ENCODE data around the gene C1QTNF9.
"Not testable (repeated sequence)": the region's sequence is repeated elsewhere in the genome, so short reads cannot be mapped to it uniquely, and the experiment has no call there.

Gene C1QTNF9

GRCh38 chr13:24282256-24282655, 27.1 kb upstream of the C1QTNF9 start:
- DNase-seq, result no peak

- no peak for DNase-seq
Measured at GRCh38 chr13:24284889-24285565, 24.4 kb upstream of the C1QTNF9 start.

GRCh38 chr13:24286624-24287023, 22.8 kb upstream of the C1QTNF9 start:
- no peak for DNase-seq

- DNase-seq, result no peak
Measured at GRCh38 chr13:24287748-24288287, 21.6 kb upstream of the C1QTNF9 start.

- DNase-seq, result peak; percentile 60
Measured at GRCh38 chr13:24288870-24289269, 20.5 kb upstream of the C1QTNF9 start.

- no peak for DNase-seq
Measured at GRCh38 chr13:24290280-24290932, 19.0 kb upstream of the C1QTNF9 start.

- DNase-seq, result no peak
Measured at GRCh38 chr13:24292481-24292880, 16.9 kb upstream of the C1QTNF9 start.

GRCh38 chr13:24293746-24294145, 15.6 kb upstream of the C1QTNF9 start:
- no peak for DNase-seq

GRCh38 chr13:24299488-24300114, 9.8 kb upstream of the C1QTNF9 start:
- DNase-seq, result no peak

GRCh38 chr13:24301434-24301833, 7.9 kb upstream of the C1QTNF9 start:
- no peak for DNase-seq

GRCh38 chr13:24301911-24302310, 7.5 kb upstream of the C1QTNF9 start:
- no peak for DNase-seq

- no peak for DNase-seq
Measured at GRCh38 chr13:24304620-24305019, 4.8 kb upstream of the C1QTNF9 start.

- no peak for DNase-seq
Measured at GRCh38 chr13:24306632-24307031, 2.7 kb upstream of the C1QTNF9 start.

- no peak for DNase-seq
Measured at GRCh38 chr13:24307211-24308067, 1.9 kb upstream of the C1QTNF9 start.

GRCh38 chr13:24308068-24308445, 1.3 kb upstream of the C1QTNF9 start:
- DNase-seq, result no peak

- no peak for DNase-seq
Measured at GRCh38 chr13:24308488-24309020, 826 bp upstream of the C1QTNF9 start.

- no peak for DNase-seq
Measured at GRCh38 chr13:24313439-24313838, 4.1 kb downstream of the C1QTNF9 start.

- not testable (repeated sequence) for DNase-seq
Measured at GRCh38 chr13:24317835-24318234, 8.5 kb downstream of the C1QTNF9 start.

GRCh38 chr13:24318878-24319277, 9.5 kb downstream of the C1QTNF9 start:
- not testable (repeated sequence) for DNase-seq

- DNase-seq, result not testable (repeated sequence)
Measured at GRCh38 chr13:24319641-24320040, 10.3 kb downstream of the C1QTNF9 start.

GRCh38 chr13:24321416-24321815, 12.0 kb downstream of the C1QTNF9 start:
- not testable (repeated sequence) for DNase-seq

- DNase-seq, result not testable (repeated sequence)
Measured at GRCh38 chr13:24322470-24322869, 13.1 kb downstream of the C1QTNF9 start.
